ENCODE data around the gene MAD1L1.

Gene MAD1L1

DNA sequence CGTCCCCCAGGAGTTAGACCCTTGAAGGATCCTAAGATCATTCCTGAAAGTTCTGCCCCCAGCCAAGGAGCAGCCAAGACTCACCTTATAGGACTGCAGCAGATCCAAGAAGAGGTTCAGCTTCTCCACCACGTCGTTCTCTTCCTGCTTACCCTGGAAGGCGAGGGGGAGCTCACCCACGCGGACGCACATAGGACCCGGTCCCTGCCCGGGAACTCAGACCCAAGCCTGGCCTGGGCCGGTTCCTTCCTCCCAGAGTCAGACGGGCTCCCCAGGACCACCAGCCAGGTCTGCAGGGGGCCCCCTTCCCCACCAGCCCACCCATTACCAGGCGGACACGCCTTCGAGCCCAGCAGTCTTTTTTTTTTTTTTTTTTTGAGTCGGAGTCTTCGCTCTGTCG lies 24.9 kb upstream of the MAD1L1 start:
- no peak for DNase-seq

GRCh38 chr7:2257046-2257551 lies 24.4 kb upstream of the MAD1L1 start:
- no peak for DNase-seq

- DNase-seq = no peak
Measured at GRCh38 chr7:2256306-2257045, 23.7 kb upstream of the MAD1L1 start.

DNA sequence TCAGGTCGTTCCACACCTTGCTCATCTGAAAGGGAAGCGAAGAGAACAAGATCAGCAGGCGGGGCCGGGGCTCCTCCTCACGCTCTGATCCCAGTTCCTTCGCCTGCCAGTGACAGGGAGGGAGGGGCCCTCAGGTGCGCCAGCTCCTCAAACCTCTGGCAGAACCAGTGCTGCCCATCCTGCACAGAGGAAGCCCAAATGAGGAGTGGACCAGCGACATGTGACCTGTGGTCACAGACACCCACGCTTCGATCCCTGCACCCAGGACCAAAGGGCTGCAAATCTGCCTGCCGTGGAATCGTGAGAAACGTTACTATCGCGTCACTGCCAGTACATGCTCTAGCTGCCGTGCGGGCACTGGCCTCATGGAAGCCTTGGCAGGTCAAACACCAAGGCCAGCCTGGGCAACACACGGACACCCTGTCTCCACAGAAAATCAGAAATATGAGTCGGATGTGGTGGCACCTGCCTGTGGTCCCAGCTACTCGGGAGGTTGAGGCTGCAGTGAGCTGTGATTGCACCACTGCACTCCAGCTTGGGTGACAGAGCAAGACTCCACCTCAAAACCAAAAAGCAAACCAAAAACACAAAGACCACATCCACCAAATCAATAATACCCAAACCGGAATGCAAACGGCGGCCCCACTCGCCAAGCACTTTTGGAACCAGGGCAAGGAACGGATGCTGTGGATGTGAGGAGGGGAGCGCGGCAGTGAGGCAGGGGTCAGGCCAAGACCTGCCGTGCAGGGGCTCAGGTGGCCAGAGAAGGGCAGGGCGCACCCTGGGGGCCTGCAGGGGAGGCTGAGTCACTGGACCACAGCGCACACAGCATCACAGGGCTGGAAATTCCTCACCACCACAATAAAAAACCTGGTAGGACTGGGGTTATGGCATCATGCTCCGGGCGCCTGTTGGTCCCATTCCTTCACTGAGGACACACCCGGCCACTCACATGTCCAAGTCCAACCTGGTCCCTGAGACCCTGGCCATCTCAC lies 22.7 kb upstream of the MAD1L1 start:
- DNase-seq = no peak

DNA sequence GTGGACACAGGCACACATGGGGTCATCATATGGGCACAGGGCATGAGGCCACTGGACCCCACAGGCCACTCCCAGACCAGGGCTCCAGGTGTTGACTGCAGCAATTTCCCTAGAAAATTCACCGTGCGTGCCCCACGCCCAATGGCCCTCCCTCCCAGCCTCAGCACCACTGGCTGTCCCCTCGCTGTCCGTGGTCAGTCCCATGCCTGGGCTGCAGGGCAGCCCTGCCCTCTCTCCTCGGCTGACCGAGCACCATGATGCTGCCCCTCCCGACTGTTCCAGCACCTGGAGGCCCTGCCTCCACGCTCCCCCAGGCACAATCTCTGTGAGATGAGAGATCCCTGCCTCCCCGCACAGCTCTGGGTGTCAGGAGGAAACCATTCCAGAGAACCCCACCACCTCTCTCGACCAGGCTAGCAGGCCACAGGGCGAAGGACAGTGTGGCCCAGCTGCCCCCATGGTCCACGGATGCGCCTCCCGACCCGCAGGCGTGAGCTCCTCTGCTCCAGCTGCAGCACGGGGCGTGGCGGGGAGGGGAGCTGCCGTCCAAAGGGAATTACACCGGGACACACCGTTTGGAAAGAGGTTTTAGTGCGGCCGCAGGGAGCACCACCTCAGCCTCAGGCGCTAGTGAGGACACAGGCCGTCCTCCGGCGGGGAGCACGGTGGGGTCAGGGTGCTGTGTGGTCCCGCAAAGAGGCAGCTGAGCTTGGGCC lies 21.8 kb upstream of the MAD1L1 start:
- no peak for DNase-seq

DNA sequence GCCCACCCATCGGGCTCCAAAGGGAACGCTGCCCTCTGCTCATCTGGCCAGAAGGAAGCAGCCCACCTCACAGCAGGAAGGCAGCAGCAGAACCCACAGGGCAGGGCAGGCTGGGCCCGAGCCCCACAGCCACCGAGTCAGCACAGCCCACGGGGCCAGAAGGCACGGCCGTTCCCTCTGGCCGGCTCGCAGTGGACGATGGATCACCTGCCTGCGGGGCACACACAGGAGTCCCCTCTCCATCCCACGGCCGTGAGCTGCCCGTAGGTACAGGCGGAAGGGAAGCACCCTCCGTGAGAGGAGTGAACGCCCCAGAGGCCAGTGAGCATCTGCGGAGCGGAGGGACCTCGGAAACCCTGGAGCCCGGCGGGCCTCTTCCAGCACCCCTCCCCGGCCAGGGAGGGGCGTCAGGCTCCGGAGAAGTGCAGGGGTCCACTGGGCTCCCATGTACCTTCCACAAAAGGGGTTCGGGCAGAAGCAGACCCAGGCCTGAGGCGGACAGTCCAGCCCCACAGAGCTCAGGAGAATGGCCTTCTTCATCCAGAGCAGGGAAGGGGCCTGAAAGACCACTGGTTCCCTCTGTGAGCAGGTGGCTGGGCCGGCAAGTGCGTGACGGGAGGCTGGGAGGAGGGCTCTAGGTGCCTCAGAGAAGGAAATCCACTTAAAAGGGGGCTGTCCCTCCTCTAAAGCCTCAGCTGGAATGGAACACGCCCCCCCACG lies 20.9 kb upstream of the MAD1L1 start:
- DNase-seq = no peak

- DNase-seq = no peak
Measured at GRCh38 chr7:2253021-2253420, 20.3 kb upstream of the MAD1L1 start.

DNA sequence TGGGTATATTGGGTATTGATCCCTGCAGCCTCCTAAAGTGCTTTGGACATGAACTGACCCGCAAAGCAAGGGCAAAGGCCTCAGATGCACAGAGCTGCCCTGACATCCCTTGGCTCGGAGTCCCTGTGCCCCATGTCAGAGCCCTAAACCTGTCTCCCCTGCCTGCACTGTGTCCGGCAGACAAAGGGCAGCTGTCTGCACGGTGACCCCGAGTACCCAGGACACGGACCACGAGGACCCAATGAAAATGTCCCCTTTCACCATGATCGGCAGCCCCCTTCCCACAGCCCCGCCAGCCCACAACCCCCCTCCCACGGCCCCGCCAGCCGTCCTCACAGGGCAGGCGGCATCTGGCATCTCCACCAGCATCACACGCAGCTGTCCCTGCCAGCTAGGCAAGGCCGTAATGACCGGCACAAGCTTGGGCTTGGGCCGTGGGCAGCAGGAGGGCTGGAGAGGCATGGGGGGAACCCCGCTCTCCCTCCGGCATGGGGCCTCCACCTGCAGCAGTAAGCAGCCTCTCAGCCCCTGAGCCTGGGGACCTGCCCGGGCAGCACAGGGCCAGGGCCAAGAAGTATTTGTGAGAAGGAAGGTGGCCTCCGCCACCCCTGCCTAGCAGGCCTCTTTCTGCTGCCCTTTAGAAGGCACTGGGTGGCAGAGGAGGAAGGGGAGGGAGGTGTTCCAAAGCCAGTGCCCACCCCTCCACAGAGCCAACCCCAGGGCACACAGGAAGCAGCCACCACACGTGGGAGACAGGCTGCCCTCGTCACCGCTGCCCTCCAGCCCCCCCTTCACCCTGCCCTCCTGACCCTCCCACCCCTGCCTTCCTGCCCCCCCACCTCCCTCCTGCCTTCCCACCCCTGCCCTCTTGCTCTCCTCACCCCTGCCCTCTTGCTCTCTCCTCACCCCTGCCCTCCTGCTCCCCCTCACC lies 19.4 kb upstream of the MAD1L1 start:
- DNase-seq = peak; percentile 24 to 49

- DNase-seq = no peak
Measured at GRCh38 chr7:2251381-2251780, 18.6 kb upstream of the MAD1L1 start.

- no peak for DNase-seq
Measured at GRCh38 chr7:2249744-2250323, 17.1 kb upstream of the MAD1L1 start.

- DNase-seq = peak; percentile 83 to 90
Measured at GRCh38 chr7:2248984-2249694, 16.4 kb upstream of the MAD1L1 start.

GRCh38 chr7:2247141-2247995 lies 14.6 kb upstream of the MAD1L1 start:
- DNase-seq = no peak

DNA sequence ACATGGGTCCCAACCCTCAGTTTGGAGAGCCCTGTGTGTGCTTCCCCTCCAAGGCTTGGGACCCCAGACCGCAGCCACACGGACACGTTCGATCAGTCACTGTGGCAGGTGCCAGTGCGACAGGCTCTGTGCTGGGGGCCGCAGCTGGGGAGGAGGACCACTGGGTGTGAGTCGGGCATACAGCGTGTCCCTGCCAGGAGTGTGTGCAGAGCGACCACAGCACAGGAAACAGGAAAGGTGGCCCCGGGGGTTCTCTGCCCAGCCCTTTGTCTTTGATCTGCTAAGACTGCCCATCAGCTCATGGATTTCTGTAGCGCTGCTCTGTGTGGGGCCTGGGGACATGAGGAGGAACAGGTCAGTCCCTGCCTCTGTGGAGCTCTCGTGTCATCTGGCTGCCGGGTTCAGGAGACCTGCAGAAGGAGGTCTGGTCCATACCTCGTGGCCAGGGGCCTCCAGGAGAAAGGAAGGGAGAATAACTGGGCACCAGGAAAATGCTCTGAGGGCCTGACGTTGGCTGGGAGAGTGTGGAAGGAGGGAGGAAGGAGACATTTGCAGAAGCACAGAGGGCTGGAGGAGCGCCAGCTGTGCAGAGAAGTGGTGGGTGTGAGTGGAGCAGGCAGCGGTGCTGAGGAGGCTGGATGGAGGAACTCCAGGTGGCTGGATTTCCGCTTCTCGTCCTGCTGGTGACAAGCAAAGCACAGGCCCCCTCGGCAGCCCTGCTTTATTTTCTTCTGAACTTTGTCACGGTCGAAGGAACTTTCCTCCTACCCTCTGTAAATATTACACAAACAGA lies 13.3 kb upstream of the MAD1L1 start:
- DNase-seq = peak; percentile 50 to 70

DNA sequence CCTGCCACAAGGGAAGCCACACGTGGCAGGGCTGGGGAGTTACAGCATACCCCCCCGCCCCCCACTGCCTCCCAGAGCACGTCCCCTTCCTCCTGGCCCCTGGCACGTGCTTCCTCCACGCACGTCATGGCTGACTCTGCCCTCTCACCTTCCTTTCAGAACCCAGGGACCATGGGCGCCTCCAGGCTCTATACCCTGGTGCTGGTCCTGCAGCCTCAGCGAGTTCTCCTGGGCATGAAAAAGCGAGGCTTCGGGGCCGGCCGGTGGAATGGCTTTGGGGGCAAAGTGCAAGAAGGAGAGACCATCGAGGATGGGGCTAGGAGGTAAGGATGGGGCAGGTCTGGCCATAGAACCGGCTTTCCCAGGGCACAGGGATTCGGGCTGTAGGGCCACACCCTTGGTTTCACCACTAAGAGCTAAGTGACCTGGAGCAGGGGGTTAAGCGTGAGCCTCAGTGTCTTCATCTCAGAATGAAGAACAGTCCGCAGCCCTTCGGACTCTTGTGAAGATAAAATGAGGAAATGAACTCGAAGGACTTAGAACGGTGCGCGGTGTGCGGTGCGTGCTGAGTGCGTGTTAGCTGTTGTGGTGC lies 11.8 kb upstream of the MAD1L1 start:
- no peak for DNase-seq

- DNase-seq = no peak
Measured at GRCh38 chr7:2243458-2243857, 10.7 kb upstream of the MAD1L1 start.

GRCh38 chr7:2242541-2243429 lies 10.0 kb upstream of the MAD1L1 start:
- DNase-seq = peak; percentile 11 to 33
